Stimulated activated CD4-positive, alpha-beta T cell treated with anti-CD3 and anti-CD28 coated beads, Interleukin-2, amount 100 ng/mL, for 4 hours (primary cell): ENCODE data around the gene SWSAP1.
"Not testable (repeated sequence)": the region's sequence is repeated elsewhere in the genome, so short reads cannot be mapped to it uniquely, and the experiment has no call there.

Experiments used
- DNase-seq: peaks from one replicate; pipeline ENCODE4 v3.0.0-alpha.2; 2020; ENCODE audit warnings: low read depth

The SWSAP1 gene

GRCh38 chr19:11379269-11379845 lies 4.9 kb downstream of the SWSAP1 start:
- DNase-seq, result not testable (repeated sequence)

GRCh38 chr19:11379857-11380350 lies 5.4 kb downstream of the SWSAP1 start:
- DNase-seq, result no peak

DNA sequence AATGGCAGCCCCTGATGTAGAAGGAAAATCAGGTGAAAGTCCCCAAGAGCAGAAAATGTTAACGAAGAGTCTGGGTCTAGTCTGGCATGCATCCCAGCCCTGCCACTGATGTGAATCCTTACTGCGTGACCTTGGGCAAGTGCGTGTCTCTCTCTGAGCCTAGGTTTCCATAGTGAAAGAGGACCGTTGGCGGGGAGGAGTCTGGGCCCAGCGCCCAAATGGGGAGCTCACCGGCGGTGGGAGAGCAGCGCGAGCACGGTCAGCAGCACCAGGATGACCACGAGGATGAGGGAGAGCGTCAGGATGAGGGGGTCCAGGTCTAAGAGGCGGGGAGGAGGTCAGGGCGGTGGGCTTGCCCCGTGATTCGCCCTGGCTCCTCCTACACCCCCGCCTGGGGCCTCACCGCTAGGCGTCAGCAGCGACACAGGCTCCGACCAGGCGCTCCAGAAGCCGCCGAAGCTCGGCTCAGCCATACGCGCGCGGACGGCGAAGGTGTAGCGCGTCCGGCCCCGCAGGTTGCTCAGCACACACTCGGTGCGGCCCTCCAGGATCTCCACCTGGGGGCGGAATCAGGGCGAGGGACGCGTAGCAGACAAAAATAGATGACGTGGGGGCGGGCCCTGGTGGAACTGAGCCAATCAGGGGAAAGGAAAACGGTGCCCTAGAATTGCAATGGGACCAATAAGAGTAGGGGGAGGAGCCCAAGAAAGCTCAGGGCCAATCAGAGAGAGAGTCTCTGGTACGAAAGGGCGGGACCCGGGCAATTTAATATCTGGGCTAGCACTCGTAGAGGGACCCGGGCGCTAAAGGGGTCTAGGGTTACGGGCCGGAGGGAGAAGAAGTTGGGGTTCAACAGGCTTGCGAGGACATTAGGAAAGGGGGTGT lies 6.4 kb downstream of the SWSAP1 start:
- peak; percentile 92 for DNase-seq

GRCh38 chr19:11382898-11383705 lies 8.6 kb downstream of the SWSAP1 start:
- no peak for DNase-seq

GRCh38 chr19:11383706-11384048 lies 9.2 kb downstream of the SWSAP1 start:
- no peak for DNase-seq

GRCh38 chr19:11384778-11385129 lies 10.3 kb downstream of the SWSAP1 start:
- DNase-seq, result no peak

DNA sequence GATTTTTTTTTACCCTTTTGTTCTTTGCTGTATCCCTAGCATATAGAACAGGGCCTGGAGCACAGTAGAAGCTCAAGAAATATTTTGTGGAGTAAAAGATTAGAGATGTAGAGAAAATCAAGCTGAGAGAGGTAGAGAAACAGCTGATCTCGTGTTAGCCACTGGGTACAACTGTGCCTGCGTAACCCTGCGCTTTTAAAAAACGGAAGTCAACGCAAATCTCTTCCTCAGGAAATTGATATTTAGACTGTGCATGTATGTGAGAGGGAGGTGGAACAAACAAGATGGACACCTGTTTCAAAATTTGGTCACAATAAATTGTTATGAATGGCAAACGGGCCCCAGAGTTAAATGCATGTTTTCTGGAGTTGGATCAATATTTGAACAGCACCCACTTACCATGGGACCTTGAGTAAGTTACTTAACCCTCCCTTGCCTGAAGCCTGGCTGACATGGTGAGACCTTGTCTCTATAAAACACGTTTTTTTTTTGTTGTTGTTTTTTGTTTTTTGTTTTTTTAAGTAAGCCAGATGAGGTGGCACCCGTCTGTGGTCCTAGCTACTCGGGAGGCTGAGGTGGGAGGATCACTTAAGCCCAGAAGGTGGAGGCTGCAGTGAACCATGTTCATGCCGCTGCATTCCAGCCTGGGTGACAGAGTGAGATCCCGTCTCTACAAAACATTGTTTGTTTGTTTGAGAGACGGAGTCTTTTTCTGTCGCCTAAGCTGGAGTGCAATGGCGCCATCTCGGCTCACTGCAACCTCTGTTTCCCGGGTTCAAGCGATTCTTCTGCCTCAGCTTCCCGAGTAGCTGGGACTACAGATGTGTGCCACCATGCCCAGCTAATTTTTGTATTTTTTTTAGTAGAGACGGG lies 12.9 kb downstream of the SWSAP1 start:
- DNase-seq, result no peak

GRCh38 chr19:11390359-11390758 lies 15.9 kb downstream of the SWSAP1 start:
- no peak for DNase-seq

GRCh38 chr19:11390933-11391680 lies 16.6 kb downstream of the SWSAP1 start:
- no peak for DNase-seq

DNA sequence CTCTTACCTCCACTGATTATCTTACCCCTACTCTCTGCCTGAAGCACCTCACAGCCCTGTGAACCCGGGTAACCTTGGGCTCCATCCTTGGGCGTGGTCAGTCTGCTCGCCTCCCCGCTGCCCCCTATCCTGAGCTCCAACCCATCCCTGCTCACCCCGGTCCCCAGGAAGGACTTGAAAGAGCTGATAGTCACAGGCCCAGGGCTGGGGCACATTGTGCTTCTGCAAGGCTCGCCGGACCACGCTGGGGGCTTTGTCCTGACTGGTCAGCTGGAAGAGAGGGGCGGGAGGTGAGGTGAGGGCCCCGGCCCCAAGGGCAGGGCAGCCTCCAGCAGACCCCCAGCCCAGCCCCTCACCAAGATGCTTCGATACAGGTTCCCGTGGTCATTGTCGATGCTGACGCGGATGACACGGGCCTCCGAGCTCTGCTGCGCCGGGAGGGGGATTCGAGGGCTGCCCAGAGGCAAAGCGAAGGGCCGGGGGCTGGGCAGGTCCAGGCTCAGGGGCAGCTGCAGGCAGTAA lies 22.7 kb downstream of the SWSAP1 start:
- no peak for DNase-seq

DNA sequence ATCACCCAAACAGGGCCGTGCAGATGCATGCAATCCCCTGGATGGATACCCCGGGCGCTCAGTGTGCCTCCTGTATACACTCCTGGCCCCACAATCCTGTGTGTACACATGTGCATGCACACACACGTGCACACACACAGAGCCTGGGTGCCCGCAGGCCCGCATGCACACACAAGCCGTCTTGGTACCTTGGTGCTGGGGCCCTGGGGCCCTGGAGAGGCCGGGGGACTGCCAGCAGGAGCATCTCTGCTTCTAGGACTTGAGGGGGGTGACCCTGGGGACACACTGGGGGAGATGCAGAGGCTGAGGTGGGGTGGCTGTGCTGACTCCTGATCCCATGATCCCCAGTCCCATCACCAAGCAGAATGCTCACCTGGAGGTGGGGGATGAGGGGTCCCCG lies 25.2 kb downstream of the SWSAP1 start:
- DNase-seq, result no peak

GRCh38 chr19:11400798-11401197 lies 26.3 kb downstream of the SWSAP1 start:
- no peak for DNase-seq

DNA sequence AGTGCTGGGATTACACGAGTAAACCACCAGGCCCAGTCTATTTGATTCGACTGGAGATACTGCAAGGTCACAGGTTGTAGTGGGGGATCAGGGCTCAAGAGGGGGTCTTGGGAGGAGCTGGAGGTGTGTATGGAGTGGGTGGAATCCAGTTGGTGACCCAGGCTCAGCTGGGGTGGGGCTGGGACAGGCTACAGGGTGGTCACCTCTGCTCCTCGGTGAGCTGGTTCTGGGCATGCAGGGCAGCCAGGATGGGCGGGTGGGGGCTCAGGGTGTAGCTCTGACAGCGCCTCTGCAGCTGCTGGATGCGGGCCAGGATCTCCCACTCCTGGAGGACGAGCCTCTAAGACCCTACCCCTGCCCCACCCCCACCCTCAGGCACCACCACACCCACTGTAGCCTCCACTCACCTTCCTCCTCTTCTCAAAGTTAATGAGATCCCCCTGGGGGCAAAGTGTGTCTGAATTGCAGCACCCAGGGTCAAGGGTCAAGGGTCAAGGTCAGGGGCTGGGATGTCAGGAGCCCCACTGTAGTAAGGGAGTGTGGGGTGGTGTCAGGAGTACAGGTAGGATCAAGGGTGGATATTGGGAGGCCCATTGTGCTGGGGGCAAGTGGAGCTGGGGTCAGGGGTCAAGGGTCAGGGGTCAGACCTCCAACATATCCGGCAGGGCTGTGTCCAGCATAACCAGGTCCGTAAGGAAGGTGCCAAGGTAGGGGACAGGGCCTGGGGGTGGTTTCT lies 27.5 kb downstream of the SWSAP1 start:
- DNase-seq, result no peak

- no peak for DNase-seq
Observed at GRCh38 chr19:11404588-11405222, 30.2 kb downstream of the SWSAP1 start.

- peak; percentile 51 for DNase-seq
Observed at GRCh38 chr19:11405846-11406643, 31.6 kb downstream of the SWSAP1 start.

DNA sequence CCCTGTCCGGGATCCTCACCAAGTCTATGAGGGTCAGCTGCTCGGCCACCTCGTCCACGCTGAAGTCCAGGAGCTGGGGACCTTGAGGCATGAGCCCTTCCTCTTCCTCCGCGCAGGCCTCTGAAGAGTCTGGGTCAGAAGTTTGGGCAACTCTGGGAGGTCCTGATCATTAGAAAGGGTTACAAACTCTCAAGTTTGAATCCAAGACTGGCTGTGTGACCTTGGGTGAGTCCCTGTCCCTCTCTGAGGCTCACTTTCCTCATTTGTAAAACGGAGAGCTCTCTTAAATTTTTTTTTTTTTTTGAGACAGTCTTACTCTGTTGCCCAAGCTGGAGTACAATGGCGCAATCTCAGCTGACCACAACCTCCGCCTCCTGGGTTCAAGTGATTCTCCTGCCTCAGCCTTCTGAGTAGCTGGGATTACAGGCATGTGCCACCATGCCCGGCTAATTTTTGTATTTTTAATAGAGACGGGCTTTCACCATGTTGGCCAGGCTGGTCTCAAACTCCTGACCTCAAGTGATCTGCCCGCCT lies 32.3 kb downstream of the SWSAP1 start:
- DNase-seq, result not testable (repeated sequence)

DNA sequence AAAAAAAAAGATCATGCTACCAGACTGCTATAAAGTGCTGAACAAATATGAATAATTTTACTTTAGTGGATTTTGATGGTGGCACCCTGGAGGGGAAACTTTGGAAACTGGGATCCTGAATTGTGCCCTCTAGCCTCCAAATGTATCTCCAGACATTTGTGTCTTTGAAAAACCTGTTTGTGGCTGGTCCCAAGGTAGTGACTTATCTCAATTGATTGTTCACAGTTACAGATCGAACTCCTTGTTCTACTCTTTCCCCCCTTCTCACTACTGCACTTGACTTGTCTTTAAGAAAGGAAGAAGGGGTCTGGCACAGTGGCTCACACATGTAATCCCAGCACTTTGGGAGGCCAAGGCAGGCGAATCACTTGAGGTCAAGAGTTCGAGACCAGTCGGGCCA lies 34.1 kb downstream of the SWSAP1 start:
- no peak for DNase-seq

- DNase-seq, result no peak
Observed at GRCh38 chr19:11410682-11411081, 36.2 kb downstream of the SWSAP1 start.

- no peak for DNase-seq
Observed at GRCh38 chr19:11414544-11414943, 40.1 kb downstream of the SWSAP1 start.
